Hindlimb muscle (tissue), 1 donor: ENCODE measurements around the gene PCDHB5. TPM values are rescaled to one million over a fixed set of nuclear protein-coding genes. Genes with fewer than 3 reads are reported as not detected.
A peak's percentile ranks its signal among the peaks of the same experiment; 100 is the strongest.
"Not testable (repeated sequence)": the region's sequence is repeated elsewhere in the genome, so short reads cannot be mapped to it uniquely, and the experiment has no call there.

Experiments used
- DNase-seq: peaks from one replicate; pipeline ENCODE4 v3.0.0-alpha.2; 2013
- polyA plus RNA-seq: library from polyadenylated mRNA; unstranded; fragments of 120-200 nt; gene quantifications from one replicate; pipeline ENCODE4 v1.2.1, GENCODE V29; 2013; ENCODE audit not compliant: insufficient read length

Gene PCDHB5
- polyA plus RNA-seq, 1 donor = 3.2 TPM

GRCh38 chr5:141152096-141152495 lies 17.1 kb downstream of the PCDHB5 start:
- not testable (repeated sequence) for DNase-seq

GRCh38 chr5:141155540-141156374 lies 20.8 kb downstream of the PCDHB5 start:
- DNase-seq = no peak

GRCh38 chr5:141157356-141157755 lies 22.4 kb downstream of the PCDHB5 start:
- not testable (repeated sequence) for DNase-seq

GRCh38 chr5:141157901-141158300 lies 22.9 kb downstream of the PCDHB5 start:
- DNase-seq = not testable (repeated sequence)

GRCh38 chr5:141172381-141173204 lies 37.6 kb downstream of the PCDHB5 start, which contains the start of gene PCDHB7:
Gene PCDHB7 (plus strand): TSS chr5:141172644. CDS start chr5:141172836, 192 bp downstream.
- DNase-seq = peak; percentile 23

- DNase-seq = not testable (repeated sequence)
These were observed 39.5 kb downstream of the PCDHB5 start for GRCh38 chr5:141174291-141175104.

- no peak for DNase-seq
These were observed 40.9 kb downstream of the PCDHB5 start for GRCh38 chr5:141175933-141176332.

GRCh38 chr5:141177577-141178191 lies 42.7 kb downstream of the PCDHB5 start, which contains the start of gene PCDHB8:
Gene PCDHB8 (plus strand): TSS chr5:141177790. CDS start chr5:141178035, 245 bp downstream.
- not testable (repeated sequence) for DNase-seq

- not testable (repeated sequence) for DNase-seq
These were observed 44.4 kb downstream of the PCDHB5 start for GRCh38 chr5:141179371-141179770.

- DNase-seq = not testable (repeated sequence)
These were observed 44.9 kb downstream of the PCDHB5 start for GRCh38 chr5:141179876-141180275.

- DNase-seq = no peak
These were observed 45.3 kb downstream of the PCDHB5 start for GRCh38 chr5:141180313-141180712.

GRCh38 chr5:141182248-141182647 lies 47.2 kb downstream of the PCDHB5 start, which contains the start of gene PCDHB16:
Gene PCDHB16 (plus strand): TSS chr5:141182387. CDS start chr5:141182560, 173 bp downstream.
- peak; percentile 8 for DNase-seq

GRCh38 chr5:141184117-141184855 lies 49.3 kb downstream of the PCDHB5 start:
- not testable (repeated sequence) for DNase-seq

- DNase-seq = no peak
These were observed 52.0 kb downstream of the PCDHB5 start, which contains the start of gene PCDHB9 for GRCh38 chr5:141186897-141187512. Gene PCDHB9 (plus strand): TSS chr5:141187161. CDS start chr5:141187319, 158 bp downstream.

Other genes with a start within 250 kb of the PCDHB5 start
- gene PCDHAC1, start 208.9 kb upstream of the PCDHB5 start, polyA plus RNA-seq = 0.22 TPM
- gene PCDHAC2, start 168.7 kb upstream of the PCDHB5 start, polyA plus RNA-seq = 2.0 TPM
- gene PCDHB1, start 83.8 kb upstream of the PCDHB5 start, polyA plus RNA-seq = 0.14 TPM
- 4.4 TPM for gene PCDHB2, start 40.6 kb upstream of the PCDHB5 start, polyA plus RNA-seq
- gene PCDHB3, start 34.7 kb upstream of the PCDHB5 start, polyA plus RNA-seq = 2.6 TPM
- gene PCDHB4, start 13.4 kb upstream of the PCDHB5 start, polyA plus RNA-seq = 3.1 TPM
- gene PCDHB6, start 14.9 kb downstream of the PCDHB5 start, polyA plus RNA-seq = 2.4 TPM
- gene PCDHB7, start 37.4 kb downstream of the PCDHB5 start, polyA plus RNA-seq = 3.2 TPM
- 2.1 TPM for gene PCDHB8, start 42.6 kb downstream of the PCDHB5 start, polyA plus RNA-seq
- 3.9 TPM for gene PCDHB16, start 47.2 kb downstream of the PCDHB5 start, polyA plus RNA-seq
- 3.2 TPM for gene PCDHB9, start 52.0 kb downstream of the PCDHB5 start, polyA plus RNA-seq
- gene PCDHB10, start 57.1 kb downstream of the PCDHB5 start, polyA plus RNA-seq = 5.3 TPM
- gene PCDHB11, start 64.4 kb downstream of the PCDHB5 start, polyA plus RNA-seq = 4.4 TPM
- 4.7 TPM for gene PCDHB12, start 73.5 kb downstream of the PCDHB5 start, polyA plus RNA-seq
- gene PCDHB13, start 78.7 kb downstream of the PCDHB5 start, polyA plus RNA-seq = 2.8 TPM
- 7.5 TPM for gene PCDHB14, start 88.1 kb downstream of the PCDHB5 start, polyA plus RNA-seq
- 9.4 TPM for gene PCDHB15, start 110.2 kb downstream of the PCDHB5 start, polyA plus RNA-seq
- not detected for gene SLC25A2, start 168.8 kb downstream of the PCDHB5 start, polyA plus RNA-seq
- 76.5 TPM for gene TAF7, start 185.6 kb downstream of the PCDHB5 start, polyA plus RNA-seq
- 0.77 TPM for gene PCDHGA1, start 195.3 kb downstream of the PCDHB5 start, polyA plus RNA-seq
- 2.1 TPM for gene PCDHGA2, start 203.6 kb downstream of the PCDHB5 start, polyA plus RNA-seq
- 1.0 TPM for gene PCDHGA3, start 208.6 kb downstream of the PCDHB5 start, polyA plus RNA-seq
- 0.45 TPM for gene PCDHGB1, start 214.9 kb downstream of the PCDHB5 start, polyA plus RNA-seq
- 1.6 TPM for gene PCDHGA4, start 219.8 kb downstream of the PCDHB5 start, polyA plus RNA-seq
- 2.8 TPM for gene PCDHGB2, start 224.8 kb downstream of the PCDHB5 start, polyA plus RNA-seq
- gene PCDHGA5, start 229.0 kb downstream of the PCDHB5 start, polyA plus RNA-seq = 2.6 TPM
- 1.8 TPM for gene PCDHGB3, start 235.0 kb downstream of the PCDHB5 start, polyA plus RNA-seq
- gene PCDHGA6, start 238.7 kb downstream of the PCDHB5 start, polyA plus RNA-seq = 4.4 TPM
- gene PCDHGA7, start 247.5 kb downstream of the PCDHB5 start, polyA plus RNA-seq = 1.6 TPM